Heart right ventricle (tissue), 16 donors: ENCODE data around the gene THAP8. TPM values are rescaled to one million over a fixed set of nuclear protein-coding genes. Genes with fewer than 3 reads are reported as not detected.

Experiments used
- ATAC-seq, 8 donors: fragments of 200-7000 bp; cut with Tn5 transposase; one replicate each; pipeline ENCODE4 v1.9.1; 2020; ENCODE audit warnings: mild to moderate bottlenecking in 8 of 8, moderate library complexity in 8 of 8, moderate number of reproducible peaks in 1 of 8
- DNase-seq, 2 donors: peaks; one replicate each; pipeline ENCODE4 v3.0.0-alpha.2; 2020
- H3K27ac ChIP-seq, 10 donors: fragments of 200-600 bp; sonication (generic) in 2 of 10; one replicate each; pipeline versions ENCODE4 v1.5.0 to v1.8.0; 2020 to 2022; ENCODE audit warnings: mild to moderate bottlenecking in 3 of 10
- H3K27me3 ChIP-seq, 7 donors: fragments of 200-600 bp; one replicate each; pipeline ENCODE4 v1.8.0; 2021 to 2022; ENCODE audit warnings: mild to moderate bottlenecking in 2 of 7
- H3K36me3 ChIP-seq, 9 donors: fragments of 200-600 bp; sonication (generic) in 1 of 9; one replicate each; pipeline versions ENCODE4 v1.5.0 to v1.8.0; 2020 to 2022; ENCODE audit warnings: mild to moderate bottlenecking in 2 of 9
- H3K4me1 ChIP-seq, 9 donors: fragments of 200-600 bp; sonication (generic) in 1 of 9; one replicate each; pipeline versions ENCODE4 v1.5.0 to v1.8.0; 2020 to 2022; ENCODE audit warnings: mild to moderate bottlenecking in 4 of 9
- H3K4me3 ChIP-seq, 10 donors: fragments of 200-600 bp; sonication (generic) in 2 of 10; one replicate each; pipeline versions ENCODE4 v1.5.0 to v1.8.0; 2020 to 2022; ENCODE audit warnings: mild to moderate bottlenecking in 7 of 10, moderate library complexity in 2 of 10
- H3K9me3 ChIP-seq, 11 donors: fragments of 200-600 bp in 10 of 11; sonication (generic) in 2 of 11; one replicate each; pipeline versions ENCODE4 v1.5.0 to v1.8.0; 2013 to 2022; ENCODE audit warnings: mild to moderate bottlenecking in 2 of 11, control low read depth in 1 of 11, moderate library complexity in 1 of 11
- whole genome bisulfite sequencing, 2 donors: extraction: QIAGEN DNeasy Blood & Tissue Kit; methylation state at CpG; one replicate each; pipeline ENCODE4 v1.1.7; 2013; ENCODE audit warnings: inconsistent platforms in 1 of 2; 5-methylcytosine and 5-hydroxymethylcytosine counted together
- intact Hi-C, 10 donors: fragments of 100-400 bp; cut with DNase I; formaldehyde crosslinking; loops; one replicate each; pipeline versions ENCODE4 v1.11.1 to v1.14.2; 2022
- polyA plus RNA-seq, 2 donors: library from polyadenylated mRNA; stranded (reverse); fragments of 200-250 nt; gene quantifications; one replicate each; pipeline ENCODE4 v1.2.3, GENCODE V29; 2013
- total RNA-seq, 10 donors: library from RNA; stranded (reverse); fragmentation: NEBNext Ultra II Directional in 3 of 10; extraction: Animal tissue kit (Norgen Biotek cat#: 25700) in 3 of 10; gene quantifications; one replicate each; pipeline versions ENCODE4 v1.2.1 to v1.2.4, GENCODE V29; 2021 to 2023
- TF ChIP-seq, protein P1 (sequence below), 9 donors: fragments of 200-600 bp; sonication (generic) in 2 of 9; IDR thresholded peaks; one replicate each; pipeline versions ENCODE4 v1.5.0 to v1.8.0; 2021 to 2022; ENCODE audit warnings: antibody characterized with exemption in 9 of 9, mild to moderate bottlenecking in 5 of 9, moderate library complexity in 1 of 9
- donor health status: Arrhythmogenic right ventricular cardiomyopathy.
- donor health status: ischemic (EF 13 %, LVEDD 7.1; RV severe dilation, severe dysfunction).
- donor health status: healthy with polysubstance abuse.
- donor health status: DM: no; HTN: yes; CAD: no.
- donor health status: DM: no; HTN: no; CAD: no.
- donor health status: ischemic (EF 25% LVEDD 6.9; RV normal size, moderate dysfunction).
- donor health status: ischemic (EF 25% LVEDD 5.7; RV mildly dilated, moderate dysfunction).
- donor health status: healthy.
- donor health status: DM: yes; HTN: yes; CAD: no.
- donor health status: Ischemic cardiomyopathy.
- donor health status: ischemic (EF 35%, LVEDD 5.7; RV mildly dilated, moderate dysfunction).
- donor health status: nonischemic (EF 11% LVEDD 7.7; RV severe dilation, severe dysfunction).
- donor health status: DM: yes; HTN: yes; CAD: no.
- donor health status: PGD.
- donor health status: ischemic (EF 29% LVEDD 5.4; RV normal size, mild dysfunction).
- donor health status: nonischemic (EF 23%, LVEDD 6.1; RV moderate dilation, normal function).

Gene THAP8
- total and polyA plus RNA-seq, 12 donors, result 2.7 to 7.7 (median 4.5) TPM

DNA sequence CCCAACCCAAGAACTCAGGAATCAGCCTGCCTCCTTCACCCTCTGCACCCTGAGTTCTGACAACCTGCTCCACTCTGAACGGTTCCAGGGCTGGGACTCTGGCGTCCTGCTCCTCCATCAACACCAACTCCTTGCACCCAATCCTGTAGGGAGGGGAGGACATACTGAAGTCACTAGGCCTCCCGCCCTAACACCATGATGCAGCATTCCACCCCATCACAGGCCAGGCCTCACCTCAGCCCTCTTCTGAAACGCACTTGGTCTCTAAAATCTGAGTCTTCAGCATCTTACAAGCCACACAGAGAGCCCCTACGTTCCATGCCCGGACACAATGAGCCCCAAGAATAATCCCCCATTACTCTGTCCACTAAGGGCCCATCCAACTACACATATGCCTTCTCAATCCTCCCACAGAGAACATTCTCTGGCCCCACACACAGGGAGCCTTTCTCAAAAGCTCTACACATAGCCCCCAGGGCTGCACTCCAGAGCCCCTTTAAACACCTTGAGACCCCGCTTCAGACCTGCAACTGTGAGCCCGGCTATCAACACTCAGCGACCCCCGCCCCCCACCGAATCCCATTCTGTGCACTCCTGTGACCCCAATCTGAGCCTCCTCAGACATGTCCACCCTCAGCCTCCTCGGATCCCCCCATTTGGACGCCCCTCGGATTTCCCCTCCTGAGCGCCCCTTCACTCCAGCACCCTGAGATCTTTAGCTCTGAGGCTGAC is 40.6 kb downstream of the THAP8 start:
- Histone ChIP-seq H3K4me3 (peak overlapping the region; percentile 34 to 92 (median 74)), H3K36me3 (peaks cover 0 to 18% (median 0%) of the 10 kb centered on the region in 9 donors), H3K27me3 (no peaks in the 10 kb centered on the region), H3K9me3 (no peaks in the 10 kb centered on the region), H3K4me1 (peaks cover 6 to 30% (median 16%) of the 10 kb centered on the region in 9 donors), H3K27ac (peak overlapping the region in 9 of 10 donors; percentile 35 to 94 (median 82))
- WGBS, 2 donors, result 32% methylated on average over 15 of the region's 15 CpGs
- TF ChIP-seq, protein P1, sequence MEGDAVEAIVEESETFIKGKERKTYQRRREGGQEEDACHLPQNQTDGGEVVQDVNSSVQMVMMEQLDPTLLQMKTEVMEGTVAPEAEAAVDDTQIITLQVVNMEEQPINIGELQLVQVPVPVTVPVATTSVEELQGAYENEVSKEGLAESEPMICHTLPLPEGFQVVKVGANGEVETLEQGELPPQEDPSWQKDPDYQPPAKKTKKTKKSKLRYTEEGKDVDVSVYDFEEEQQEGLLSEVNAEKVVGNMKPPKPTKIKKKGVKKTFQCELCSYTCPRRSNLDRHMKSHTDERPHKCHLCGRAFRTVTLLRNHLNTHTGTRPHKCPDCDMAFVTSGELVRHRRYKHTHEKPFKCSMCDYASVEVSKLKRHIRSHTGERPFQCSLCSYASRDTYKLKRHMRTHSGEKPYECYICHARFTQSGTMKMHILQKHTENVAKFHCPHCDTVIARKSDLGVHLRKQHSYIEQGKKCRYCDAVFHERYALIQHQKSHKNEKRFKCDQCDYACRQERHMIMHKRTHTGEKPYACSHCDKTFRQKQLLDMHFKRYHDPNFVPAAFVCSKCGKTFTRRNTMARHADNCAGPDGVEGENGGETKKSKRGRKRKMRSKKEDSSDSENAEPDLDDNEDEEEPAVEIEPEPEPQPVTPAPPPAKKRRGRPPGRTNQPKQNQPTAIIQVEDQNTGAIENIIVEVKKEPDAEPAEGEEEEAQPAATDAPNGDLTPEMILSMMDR (IDR thresholded peaks at IDR 0.05), result no peak
- DNase-seq (no peak), ATAC-seq (no peak)
- intact Hi-C loops, result loop anchor here in 4 of 10 donors (1.0 to 5.0 kb wide), 4 partner anchors 18 to 41 kb away; partner anchors contain the start of genes SDHAF1 (in 2 of the 4), THAP8 (in 2 of the 4) and WDR62 (in 2 of the 4)

DNA sequence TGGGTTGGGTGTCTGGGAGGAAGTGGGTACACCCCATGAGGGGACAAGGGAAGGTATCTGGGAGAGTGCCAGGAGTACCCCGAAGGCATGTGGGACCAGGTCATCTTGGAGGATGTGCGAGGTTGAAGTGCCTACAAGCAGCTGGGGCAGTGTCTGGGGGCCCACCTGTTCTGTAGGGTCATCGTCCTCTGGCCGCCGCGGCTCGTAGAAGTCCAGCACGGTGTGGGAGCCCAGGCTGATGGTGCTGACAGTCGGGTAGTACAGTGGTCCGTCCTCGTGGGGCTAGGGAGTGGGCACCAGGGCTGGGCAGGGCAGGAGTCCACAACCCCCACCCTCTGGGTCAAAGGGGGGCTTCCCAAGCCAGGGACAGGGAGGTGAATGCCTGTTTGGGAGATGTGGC is 43.7 kb downstream of the THAP8 start:
- Histone ChIP-seq H3K9me3 (no peaks in the 10 kb centered on the region), H3K4me3 (no peak overlapping the region), H3K4me1 (peaks cover 6 to 33% (median 16%) of the 10 kb centered on the region in 9 donors), H3K27ac (no peak overlapping the region), H3K27me3 (no peaks in the 10 kb centered on the region), H3K36me3 (no peaks in the 10 kb centered on the region)
- DNase-seq, result no peak
- intact Hi-C loops, result loop anchor here in 1 of 10 donors (5.0 kb wide), 1 partner anchor 42 kb away; the partner anchor contains the start of genes THAP8 and WDR62
- WGBS, 2 donors, result 94 to 95% methylated on average over 11 of the region's 11 CpGs
- no peak for ATAC-seq
- TF ChIP-seq, protein P1 (IDR thresholded peaks at IDR 0.05), result no peak

- no peak for ATAC-seq
- Histone ChIP-seq H3K27me3 (no peaks in the 10 kb centered on the region), H3K4me3 (peak overlapping the region in 9 of 10 donors; percentile 12 to 50 (median 43)), H3K4me1 (peaks cover 6 to 31% (median 14%) of the 10 kb centered on the region in 9 donors), H3K27ac (peak overlapping the region in 6 of 10 donors; percentile 13 to 40 (median 36)), H3K9me3 (no peaks in the 10 kb centered on the region), H3K36me3 (no peaks in the 10 kb centered on the region)
- no peak for DNase-seq
- WGBS, 2 donors, result 50 to 57% methylated on average over 15 of the region's 15 CpGs
- intact Hi-C loops, result loop anchor here in 1 of 10 donors (5.0 kb wide), 1 partner anchor 42 kb away; the partner anchor contains the start of genes THAP8 and WDR62
- TF ChIP-seq, protein P1 (IDR thresholded peaks at IDR 0.05), result no peak
Observed at GRCh38 chr19:36009633-36010379, 44.3 kb downstream of the THAP8 start.

DNA sequence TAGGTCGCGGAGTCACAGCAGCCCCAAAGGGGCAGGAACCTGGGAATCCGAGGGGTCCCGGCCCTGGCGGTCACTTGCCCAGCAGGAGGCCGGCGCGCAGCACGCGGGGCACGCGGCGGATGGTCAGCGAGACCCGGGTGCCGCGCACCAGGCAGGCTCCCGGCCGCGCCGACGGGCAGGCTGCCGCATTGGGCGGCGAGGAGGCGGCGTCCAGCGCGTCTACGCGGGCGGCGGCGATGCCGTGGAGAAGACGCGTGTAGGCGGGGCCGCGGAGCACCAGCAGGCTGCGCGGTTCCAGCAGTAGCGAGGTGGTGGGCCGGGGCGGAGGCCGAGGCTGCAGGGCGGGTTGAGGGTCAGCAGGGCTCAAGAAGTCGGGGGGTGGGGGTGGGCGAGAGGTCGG is 44.9 kb downstream of the THAP8 start:
- TF ChIP-seq, protein P1 (IDR thresholded peaks at IDR 0.05), result no peak
- peaks cover 4 to 27% (median 12%) of the 10 kb centered on the region in 9 donors for H3K4me1 ChIP-seq
- peak overlapping the region in 6 of 10 donors; percentile 13 to 40 (median 36) for H3K27ac ChIP-seq
- intact Hi-C loops, result no loop called here
- 2% methylated on average over 50 of the region's 50 CpGs for WGBS, 2 donors
- H3K27me3 ChIP-seq, result no peaks in the 10 kb centered on the region
- ATAC-seq (peak; percentile 20 to 64 (median 38)), DNase-seq (peak; percentile 45 to 76)
- H3K4me3 ChIP-seq, result peak overlapping the region in 9 of 10 donors; percentile 12 to 50 (median 43)
- H3K9me3 ChIP-seq, result no peaks in the 10 kb centered on the region
- peaks cover 0 to under 1% (median 0%) of the 10 kb centered on the region in 9 donors for H3K36me3 ChIP-seq
